GM18520 (cell line): Measurements from ENCODE around the gene OR52E8.

Experiments
- ATAC-seq: cut with Tn5 transposase; IDR thresholded peaks from one replicate; pipeline ENCODE4 v1.9.1; 2021; ENCODE audit not compliant: unreplicated experiment

The OR52E8 gene

GRCh38 chr11:5857590-5857989 is at the start of gene OR52E8:
OR52E8 (minus strand) TSS chr11:5857690; CDS start chr11:5857690, 0 bp downstream.
- ATAC-seq: no peak

DNA sequence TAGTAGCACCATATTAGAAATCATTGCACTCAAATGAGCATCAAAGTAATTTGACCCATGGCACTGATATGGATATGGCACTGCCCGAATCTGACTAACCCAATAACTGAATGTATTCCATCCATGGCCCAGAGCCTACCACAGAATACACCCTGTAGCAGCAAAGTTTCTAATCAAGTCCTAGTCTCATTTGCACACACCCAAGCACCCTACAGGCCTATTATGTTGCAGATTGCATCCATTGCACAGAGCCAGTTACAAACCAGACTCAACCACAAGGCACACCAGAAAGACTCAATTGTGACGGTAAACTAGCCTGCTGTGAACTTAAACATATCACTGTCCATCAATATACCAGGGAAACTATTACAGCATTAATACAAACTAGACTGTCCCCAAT is 42.0 kb upstream of the OR52E8 start:
- ATAC-seq: no peak

- ATAC-seq: no peak
Measured at GRCh38 chr11:5892908-5893307, 35.4 kb upstream of the OR52E8 start, which contains the start of gene OR52E5. OR52E5 (plus strand) TSS chr11:5893208; CDS start chr11:5900777, 7,569 bp downstream.

- ATAC-seq: no peak
Measured at GRCh38 chr11:5891216-5891800, 33.8 kb upstream of the OR52E8 start.

GRCh38 chr11:5887661-5888060 is 30.2 kb upstream of the OR52E8 start:
- no peak for ATAC-seq

DNA sequence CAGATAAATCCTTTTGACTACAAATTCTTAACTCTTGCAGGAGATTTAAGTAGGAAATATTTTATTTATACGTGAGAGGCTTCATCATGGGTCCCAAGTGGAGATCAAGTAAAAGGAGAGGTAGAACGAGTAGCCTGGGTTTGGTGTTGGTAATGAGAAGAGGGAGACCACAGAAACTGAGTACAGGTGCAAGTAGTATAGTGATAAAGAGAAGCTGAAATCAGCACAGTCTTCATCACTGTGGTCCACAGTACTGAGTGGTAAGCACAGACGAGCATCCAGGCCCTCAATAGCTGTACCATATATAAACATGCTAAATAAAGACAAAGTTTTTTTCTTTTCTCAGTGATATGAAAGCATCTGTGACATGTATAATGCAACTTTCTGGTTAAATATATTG is 29.7 kb upstream of the OR52E8 start:
- no peak for ATAC-seq

- no peak for ATAC-seq
Measured at GRCh38 chr11:5881756-5882155, 24.3 kb upstream of the OR52E8 start.

DNA sequence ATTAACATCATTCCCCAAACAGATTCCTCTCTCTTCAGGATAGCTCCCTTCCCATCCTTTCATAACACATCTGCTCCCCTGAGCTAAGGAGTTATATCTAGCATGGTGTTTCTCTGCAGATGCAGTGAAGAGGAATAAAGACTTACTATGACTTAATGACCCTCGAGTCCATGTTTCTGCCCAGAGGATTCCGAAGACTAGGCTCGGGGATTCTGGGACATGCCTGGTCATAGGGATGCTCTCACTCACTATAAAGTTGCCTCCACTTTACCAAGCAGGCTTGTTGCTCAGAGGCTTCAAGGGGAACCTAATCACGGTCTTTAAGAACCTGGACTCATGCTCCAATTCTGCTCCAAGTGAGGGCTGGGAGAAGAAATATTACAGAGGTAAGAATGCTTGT is 22.8 kb upstream of the OR52E8 start, which contains the start of gene OR52E4:
TSS of gene OR52E4 (plus strand) at position 301 of the 400 bp plus-strand sequence. CDS start 3,664 bp downstream, outside the sequence.
- ATAC-seq: no peak

GRCh38 chr11:5878564-5878963 is 21.1 kb upstream of the OR52E8 start:
- ATAC-seq: no peak

GRCh38 chr11:5865826-5866225 is 8.3 kb upstream of the OR52E8 start:
- no peak for ATAC-seq

DNA sequence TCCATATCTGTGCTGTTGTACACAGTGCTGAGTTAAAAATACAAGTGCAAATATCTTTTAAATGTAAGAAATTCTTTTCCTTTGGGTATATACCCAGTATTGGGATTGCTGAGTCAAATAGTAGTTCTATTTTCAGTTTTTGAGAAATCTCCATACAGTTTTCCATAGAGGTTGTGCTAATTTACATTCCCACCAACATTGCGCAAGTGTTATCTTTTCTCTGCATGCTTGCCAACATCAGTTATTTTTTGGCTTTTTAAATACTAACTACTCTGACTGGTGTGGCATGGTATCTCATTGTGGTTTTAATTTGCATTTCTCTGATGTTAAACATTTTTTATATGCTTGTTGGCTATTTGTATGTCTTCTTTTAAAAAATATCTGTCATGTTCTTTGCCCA is 6.5 kb downstream of the OR52E8 start:
- no peak for ATAC-seq

DNA sequence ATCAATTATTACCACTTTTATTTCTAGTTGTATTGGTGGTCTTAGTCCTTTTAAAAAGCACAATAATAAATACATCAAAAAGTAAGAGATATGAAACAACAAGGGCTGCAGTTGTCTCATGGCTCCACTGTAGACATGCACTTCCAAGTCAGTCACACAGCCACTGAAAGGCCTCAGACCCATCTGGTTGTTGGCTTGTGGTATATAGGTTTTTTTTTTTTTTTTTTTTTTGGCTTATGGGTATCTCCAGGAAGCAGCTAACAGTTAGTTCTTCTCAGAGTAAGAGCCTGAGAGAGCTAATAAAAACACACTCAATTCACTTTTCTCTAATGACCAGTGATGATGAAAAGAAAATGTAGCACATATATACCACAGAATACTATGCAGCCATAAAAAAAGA is 9.8 kb downstream of the OR52E8 start:
- ATAC-seq: no peak

DNA sequence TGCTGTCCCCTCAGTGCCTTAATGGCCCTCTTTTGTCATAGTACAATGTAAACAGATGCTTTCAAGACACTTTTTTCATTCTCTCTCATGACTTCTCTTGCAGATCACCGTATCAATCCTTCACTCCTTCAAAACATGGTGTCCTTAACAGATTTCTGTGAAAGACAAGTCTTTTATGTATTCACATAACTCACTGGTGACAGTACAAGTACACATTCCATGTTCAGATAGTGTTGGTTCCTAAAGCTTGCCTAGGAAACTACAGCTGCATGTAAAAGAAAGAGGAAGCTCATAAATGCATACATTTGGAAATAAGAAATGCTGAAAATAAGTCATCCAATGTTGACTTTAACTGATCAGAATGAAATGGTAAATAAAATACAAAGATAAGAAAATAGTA is 10.8 kb downstream of the OR52E8 start:
- no peak for ATAC-seq

DNA sequence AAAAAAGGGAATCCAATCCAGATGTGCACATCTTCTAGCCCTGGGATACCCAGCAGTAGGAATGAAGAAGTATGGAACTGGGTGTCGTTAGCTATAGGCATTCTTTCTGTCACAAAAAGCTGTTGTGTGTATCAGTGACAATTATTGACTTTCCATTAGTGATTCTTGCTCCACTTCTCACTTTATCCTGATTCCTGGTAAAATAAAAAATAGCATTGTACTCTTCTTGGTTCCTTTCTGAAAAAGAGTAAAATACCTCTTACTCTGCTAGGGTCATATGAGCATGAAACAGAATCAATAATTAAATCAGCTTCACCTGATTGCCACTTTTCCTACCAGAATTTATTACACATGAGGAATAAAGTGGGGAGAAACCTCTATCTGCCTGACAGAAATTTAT is 15.7 kb downstream of the OR52E8 start, which contains the start of gene OR52E6:
TSS of gene OR52E6 (minus strand) at position 101 of the 400 bp plus-strand sequence. CDS start at position 101, 0 bp downstream.
- no peak for ATAC-seq

DNA sequence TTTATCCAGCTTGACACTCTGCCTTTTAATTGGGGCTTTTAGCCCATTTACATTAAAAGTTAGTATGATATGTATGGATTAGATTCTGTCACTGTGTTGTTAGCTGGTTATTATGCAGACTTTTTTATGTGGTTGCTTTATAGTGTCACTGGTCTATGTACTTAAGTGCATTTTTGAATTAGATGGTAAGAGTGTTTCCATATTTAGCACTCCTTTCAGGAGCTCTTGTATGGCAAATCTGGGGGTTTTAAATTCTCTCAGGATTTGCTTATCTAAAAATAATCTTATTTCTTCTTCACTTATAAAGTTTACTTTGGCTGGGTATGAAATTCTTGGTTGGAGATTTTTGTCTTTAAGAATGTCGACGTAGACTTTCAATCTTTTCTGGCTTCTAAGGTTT is 19.8 kb downstream of the OR52E8 start:
- ATAC-seq: no peak

DNA sequence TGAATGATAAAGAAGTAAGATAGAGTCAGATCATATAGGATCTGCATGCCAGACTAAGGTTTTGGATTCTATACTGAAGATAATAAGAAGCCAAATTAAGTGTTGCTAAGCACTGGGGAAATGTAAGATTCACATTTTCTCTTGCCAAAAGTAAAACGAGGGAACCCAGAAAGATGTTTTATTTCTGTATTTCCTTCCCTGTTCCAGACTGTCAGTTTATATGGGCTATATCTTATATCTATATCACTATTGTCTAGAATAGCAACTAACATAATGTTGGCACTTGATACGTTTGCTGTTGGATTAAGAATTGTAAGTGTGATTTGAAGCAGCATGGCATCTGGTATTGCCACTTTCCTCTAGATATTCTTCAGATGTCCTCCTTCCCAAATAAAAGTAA is 24.0 kb downstream of the OR52E8 start:
- no peak for ATAC-seq

DNA sequence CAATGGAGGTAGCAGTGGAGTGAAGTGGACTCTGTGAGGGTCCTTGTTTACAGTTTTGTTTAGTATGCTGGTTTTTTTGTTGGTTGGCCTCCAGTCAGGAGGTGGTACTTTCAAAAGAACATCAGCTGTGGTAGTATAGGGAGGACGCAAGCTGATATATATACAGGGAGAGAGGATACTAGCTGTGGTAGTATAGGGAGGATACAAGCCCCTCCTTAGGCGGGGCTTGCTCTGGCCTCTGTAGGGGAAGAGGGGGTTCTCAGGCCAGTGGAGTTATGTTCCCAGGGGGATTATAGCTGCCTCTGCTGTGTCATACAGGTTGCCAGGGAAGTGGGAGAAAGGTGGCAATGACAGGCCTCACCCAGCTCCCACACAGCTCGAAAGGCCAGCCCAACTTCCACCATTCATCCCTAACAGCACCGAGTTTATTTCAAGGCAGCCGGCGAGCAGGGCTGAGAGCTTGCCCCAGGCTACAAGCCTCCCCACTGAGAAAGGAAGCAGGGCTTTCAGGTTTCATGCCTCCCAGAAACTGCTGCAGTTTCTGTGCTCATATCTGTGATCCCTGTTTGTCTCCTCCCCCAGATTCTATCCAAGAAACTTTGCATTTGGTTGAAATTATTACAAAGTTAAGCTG is 26.2 kb downstream of the OR52E8 start:
- ATAC-seq: no peak

DNA sequence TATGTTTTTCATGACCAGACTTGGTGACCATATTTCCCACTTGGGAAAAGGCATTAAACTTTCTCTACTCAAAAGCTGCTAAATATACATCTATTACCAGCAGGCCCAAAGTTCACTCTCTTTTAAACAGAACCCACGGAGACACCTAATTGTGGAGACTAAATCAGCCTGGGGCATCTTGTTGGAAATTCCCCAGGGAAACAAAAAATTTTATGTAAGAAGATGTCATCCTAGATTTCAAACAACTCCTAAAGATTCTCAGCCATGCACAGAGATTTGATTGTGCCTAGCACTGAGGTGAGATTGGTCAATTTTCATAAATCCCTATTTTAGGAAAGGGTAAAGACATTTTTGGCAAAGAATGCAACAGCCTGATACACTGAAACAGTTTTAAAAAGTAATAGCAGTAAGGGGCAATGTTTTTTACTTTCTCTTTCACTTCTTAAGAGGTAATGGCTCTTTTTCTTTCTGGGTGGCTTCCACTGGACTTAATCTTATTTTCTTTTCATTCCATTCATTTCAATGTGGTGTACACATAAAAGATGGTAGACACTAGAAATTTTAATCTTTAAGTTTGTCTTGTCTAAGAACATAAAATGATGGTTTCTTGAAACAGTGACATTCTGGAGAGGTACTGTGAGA is 39.1 kb downstream of the OR52E8 start:
- ATAC-seq: no peak

DNA sequence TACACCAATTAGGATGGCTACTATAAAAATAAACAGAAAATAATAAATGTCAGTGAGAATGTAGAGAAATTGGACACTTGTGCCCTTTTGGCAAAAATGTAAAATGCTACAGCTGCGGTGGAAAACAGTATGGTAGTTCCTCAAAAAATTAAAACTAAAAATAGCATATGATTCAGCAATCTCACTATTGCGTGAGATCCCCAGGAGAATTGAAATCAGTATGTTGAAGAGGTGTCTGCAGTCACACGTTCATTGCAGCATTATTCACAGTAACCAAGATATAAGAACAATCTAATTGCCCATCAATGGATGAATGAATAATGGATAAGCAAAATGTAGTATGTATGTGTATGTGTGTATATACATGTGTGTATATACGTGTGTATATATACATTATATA is 42.0 kb downstream of the OR52E8 start:
- no peak for ATAC-seq

- ATAC-seq: no peak
Measured at GRCh38 chr11:5809905-5810795, 47.3 kb downstream of the OR52E8 start.

GRCh38 chr11:5809122-5809519 is 48.4 kb downstream of the OR52E8 start:
- no peak for ATAC-seq
